Measurements from ENCODE around the gene RTL1. TPM values are rescaled to one million over a fixed set of nuclear protein-coding genes. Genes with fewer than 3 reads are reported as not detected.

Gene RTL1
- total RNA-seq, 1 donor from 2014 or later, result not detected

DNA sequence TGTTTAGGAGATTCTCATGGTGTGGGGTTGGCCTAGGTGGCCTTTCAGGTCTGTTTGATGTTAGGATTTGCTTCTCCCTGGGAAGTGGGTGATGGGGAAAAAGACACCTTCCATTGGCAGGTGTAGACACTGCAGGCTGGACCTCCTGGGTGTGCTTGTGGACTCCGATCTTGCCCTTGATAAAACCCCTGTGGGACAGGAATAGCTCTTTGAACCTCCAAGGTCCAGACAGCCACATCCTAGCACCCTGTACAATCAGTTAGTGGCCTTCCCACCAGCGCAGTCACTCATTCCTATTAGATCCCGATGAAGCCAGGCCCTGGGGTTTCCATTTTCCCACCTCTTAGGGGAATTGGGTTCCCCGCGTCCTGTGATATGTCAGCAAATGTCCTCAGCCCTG is 49.1 kb downstream of the RTL1 start:
- DNase-seq (ENCODE audit: low spot score in 2 of 2) (no peak), FAIRE-seq (no peak)

DNA sequence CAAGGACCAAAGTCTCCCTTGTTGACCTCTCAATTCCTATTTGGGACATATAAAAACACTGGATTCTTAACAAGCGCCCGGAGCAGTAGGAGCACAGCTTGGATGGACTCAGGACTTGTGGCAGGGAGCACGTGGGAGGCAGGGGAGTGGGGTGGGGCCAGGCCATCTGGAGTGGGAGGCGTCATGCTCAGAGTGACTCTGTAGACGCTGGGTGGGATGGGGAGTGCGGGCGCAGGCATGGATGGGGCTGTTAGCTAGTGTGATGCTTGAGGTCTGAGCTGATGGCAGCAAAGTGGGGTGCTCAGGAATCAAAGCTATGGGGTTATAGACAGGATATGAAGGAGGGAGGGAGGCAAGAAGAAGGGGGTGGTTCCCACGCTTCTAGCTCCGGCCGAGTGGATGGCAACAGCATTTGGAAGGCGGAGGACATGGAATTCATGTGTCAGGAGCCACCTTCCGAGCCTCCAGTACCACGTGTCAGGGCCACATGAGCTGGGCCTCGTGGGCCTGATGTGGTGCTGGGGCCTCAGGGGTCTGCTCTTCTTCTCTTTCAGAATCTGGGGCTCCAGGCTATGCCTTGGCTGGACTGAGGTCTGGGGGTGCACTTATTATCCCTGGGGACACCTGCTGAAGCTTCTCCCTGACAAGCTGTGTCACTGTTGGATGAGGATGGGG is 51.4 kb downstream of the RTL1 start:
- DNase-seq (ENCODE audit: low spot score in 2 of 2) (no peak), FAIRE-seq (no peak)

DNA sequence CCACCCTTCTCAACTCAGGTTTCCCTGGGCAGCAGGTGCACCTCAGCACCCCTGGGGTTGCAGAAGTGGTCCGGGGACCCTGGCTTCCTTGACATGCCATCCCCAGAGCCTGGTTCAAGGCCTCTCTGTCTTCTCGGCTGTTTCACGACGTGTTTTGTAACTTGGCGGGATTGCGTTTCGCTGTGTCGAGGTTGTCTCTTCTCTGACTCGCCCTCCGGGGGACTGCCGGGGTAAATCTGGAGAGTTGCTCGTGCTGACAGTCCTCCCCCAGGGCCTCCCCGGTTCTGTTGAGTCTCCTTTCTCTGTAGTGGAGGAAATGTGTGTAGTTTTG is 52.0 kb downstream of the RTL1 start:
- DNase-seq (ENCODE audit: low spot score in 2 of 2) (no peak), FAIRE-seq (no peak)

DNA sequence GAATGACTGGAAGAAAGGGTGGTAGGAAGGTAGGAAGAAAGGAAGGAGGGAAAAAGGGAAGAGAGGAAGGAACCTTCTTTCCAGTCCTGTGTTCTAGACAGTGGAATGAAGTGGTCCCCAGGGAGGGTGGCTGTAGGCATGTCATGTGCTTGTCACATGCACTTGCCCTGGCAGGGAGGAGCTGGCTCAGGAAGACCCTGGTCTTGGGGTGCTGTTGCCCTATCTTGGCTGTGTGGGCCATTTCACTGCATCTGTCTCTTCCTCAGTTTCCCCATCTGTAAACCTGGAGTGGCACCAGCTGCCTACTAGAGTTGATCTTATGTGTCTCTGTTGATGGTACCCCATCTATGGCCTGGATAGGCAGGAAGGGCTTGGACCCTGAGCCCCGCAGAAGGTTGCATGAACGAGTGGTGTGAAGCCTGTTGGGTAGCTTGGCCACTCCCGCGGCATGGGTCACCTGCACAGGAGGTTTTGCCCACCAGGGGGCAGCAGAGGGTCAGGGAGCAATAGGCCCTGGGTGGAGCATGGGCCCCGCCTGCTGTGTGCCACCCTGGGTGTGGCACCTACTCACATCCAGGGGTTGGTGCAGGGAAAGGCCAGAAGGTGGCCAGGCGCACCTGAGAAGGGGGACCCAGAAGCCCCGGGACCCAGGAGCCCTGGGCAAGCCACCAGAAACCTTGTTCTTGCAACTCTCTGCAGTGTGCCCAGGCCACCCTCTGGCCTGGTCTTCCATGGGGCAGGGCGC is 52.5 kb downstream of the RTL1 start:
- DNase-seq (ENCODE audit: low spot score in 2 of 2) (no peak), FAIRE-seq (no peak)

DNA sequence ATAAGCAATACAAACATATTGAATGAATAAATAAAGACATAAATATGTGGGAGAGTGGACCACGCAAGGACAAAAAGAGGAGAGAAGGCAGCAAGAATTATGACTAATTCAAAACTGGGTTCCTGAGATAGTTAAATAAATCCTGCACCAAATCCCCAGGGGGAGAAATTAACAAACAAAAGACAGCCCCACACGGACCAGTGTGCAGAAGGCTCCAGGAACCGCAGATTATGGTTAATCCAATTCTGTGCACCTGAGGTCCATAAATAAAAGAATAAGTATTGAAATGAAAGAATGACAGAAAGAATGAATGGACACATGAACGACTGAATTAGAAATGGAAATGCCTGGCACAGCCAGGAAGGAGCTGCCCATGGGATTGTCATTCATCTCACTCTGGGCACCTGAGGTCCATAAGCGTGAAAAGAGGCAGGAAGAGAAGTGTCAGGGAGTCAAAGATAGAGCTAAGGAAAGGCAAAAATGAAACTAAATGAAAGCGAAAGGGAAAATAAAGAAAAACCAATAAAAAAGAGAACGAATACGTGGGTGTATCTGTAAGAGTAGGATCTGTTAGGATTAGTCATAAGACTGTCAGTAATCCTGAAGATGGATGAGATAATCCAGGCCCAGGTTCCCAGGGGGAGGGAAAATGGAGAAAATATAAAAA is 54.3 kb downstream of the RTL1 start:
- FAIRE-seq (no peak), DNase-seq (ENCODE audit: low spot score in 2 of 2) (no peak)

DNA sequence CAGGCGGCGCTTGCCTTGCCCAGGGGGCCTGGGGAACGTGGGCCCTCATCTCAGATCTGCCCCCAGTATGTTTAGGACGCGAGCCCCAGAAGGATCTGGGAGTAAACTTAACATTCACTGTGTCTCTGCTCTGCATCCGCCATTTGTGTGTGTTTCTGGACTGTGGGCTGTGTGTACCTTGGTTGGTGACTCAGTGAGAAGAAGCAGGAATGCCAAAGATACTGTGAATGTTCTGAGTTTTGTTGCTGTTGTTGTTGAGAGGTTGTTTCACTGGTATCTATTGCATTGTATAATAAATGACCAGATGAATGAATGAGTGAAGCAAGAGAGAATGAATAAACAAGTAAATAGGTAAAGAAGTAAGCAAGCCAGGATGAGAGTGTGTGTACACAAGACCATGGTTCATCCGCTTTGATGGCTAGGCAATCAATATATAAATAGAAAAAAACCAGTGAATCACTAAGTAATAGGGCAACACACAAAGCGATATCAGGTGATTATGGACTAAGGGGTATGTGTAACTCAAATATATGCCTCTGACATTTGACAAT is 57.1 kb downstream of the RTL1 start:
- DNase-seq (ENCODE audit: low spot score in 2 of 2), result no peak
- FAIRE-seq, result no peak

DNA sequence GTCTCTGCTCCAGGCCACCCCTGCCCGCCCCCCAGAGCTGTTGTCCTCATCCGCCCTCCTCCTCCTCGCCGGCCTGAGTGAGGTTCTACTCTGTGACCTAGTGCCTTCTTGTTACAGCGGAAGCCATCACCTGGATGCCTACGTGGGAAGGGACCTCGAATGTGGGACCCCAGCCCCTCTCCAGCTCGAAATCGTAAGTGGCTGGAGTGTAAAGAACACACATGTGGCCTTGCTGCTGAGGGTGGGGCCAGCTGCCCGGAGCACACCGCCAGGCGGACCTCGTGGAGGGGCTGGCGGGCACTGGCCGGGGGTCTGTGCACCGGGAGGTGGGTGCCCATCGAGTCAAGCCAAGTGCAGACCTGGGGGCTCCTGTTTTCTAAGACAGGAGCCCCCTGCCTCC is 58.2 kb downstream of the RTL1 start:
- FAIRE-seq, result no peak

DNA sequence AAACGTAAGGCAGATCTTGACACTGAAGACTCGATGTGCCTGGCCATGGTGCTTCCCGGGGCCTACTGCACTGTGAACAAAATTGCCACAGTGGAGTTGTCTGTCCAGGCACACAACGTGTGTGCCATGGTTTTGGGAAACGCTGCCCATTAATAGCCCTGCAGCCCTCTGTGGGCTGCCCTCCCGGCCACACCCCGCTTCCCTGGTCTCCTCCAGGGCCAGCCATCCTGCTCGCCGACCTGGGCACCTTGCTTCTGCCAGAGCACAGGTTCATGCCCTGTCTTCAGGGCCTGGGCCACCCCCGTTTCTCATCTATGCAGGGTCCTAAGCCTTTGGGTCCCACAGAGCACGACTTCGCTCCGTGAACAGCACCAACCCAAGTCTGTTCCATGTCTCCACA is 58.7 kb downstream of the RTL1 start:
- no peak for DNase-seq (ENCODE audit: low spot score in 2 of 2)
- no peak for FAIRE-seq

More for the DNA sequence above, 58.2 kb downstream of the RTL1 start:
- DNase-seq (ENCODE audit: low spot score in 2 of 2), result no peak

DNA sequence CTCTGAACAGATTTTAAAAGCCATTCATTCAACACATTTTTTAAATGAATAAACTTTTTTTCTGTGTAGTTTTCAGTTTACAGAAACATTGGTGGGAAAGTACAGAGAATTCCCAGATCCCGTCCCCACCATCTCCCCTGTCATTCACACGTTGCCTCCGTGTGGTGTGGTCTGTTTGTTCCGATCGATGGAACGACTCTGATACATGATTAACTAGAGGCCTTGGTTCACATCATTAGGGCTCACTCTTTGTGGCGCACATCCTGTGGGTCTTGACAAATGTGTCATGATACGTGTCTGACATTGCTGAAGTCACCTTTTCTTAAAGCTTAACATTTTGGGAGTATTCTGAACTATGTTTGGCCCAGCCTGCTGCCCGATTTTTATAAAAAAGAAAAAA is 59.1 kb downstream of the RTL1 start:
- DNase-seq (ENCODE audit: low spot score in 2 of 2) (no peak), FAIRE-seq (no peak)

DNA sequence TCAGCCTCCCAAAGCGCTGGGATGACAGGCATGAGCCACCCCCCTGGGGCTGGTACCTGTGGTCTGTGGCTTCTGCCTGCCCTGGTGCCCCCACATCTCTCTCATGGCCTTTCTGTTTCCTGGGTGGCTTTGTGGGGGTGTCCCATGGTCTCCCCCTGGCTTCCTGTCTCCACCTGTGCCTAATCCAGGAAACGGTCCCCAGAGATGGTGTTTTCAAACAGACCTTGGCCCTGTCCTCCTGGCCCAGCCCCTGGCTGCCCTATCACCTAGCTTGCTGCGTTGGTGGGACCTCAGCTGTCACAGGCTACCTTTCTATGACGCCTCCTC is 59.5 kb downstream of the RTL1 start:
- DNase-seq (ENCODE audit: low spot score in 2 of 2) (no peak), FAIRE-seq (no peak)

DNA sequence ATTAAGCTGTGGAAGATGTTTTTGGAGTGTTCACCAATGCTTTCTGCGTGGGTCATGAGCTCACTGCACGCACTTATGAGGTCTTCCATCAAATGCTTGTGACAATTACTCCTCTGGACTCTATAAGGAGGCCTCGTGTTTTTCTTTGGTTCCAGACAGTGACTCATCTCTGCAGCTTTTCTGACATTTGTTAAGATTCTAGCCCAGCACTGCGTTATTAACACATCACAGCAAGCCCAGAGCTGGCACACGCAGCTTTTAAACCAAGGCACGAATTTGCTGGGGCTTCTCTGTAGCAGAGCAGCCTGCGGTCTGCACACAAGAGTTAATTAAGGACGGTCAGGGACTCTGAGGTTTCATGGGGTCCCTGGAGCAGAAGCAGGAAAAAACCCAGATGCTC is 60.7 kb downstream of the RTL1 start:
- no peak for FAIRE-seq

DNA sequence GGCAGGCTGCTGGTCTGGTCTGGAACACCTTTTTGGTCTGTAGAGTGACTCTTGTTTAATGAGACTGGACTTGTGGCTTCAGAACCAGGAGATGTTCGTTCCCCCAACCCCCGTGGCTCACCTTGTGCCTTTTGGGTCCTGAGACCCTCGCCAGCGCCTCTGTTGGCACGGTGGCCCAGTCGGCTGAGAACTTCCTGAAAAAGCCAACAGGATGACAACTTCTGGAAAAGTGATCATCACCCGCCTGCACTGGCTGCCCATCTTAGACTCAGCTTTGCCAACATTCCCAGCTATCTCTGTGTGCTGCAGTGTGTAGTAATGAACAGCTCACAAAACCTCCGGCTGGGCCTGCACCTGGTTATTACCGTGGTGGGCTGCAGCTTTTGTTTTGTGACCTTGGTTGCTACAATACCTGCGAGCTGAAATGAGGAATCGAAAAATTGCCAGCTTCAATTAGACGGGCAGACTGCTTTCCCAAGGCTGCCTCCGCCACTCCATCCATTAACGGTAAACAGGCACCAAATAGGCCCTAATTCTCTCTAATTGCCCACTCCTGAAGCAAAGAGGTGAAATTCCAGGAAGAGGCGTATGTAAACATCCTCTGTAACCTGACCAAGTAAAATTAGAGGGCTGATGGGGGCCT is 61.6 kb downstream of the RTL1 start:
- no peak for FAIRE-seq
- DNase-seq (ENCODE audit: low spot score in 2 of 2), result no peak

More for the DNA sequence above, 60.7 kb downstream of the RTL1 start:
- DNase-seq (ENCODE audit: low spot score in 2 of 2), result peak in 1 of 2 donors; percentile 45

DNA sequence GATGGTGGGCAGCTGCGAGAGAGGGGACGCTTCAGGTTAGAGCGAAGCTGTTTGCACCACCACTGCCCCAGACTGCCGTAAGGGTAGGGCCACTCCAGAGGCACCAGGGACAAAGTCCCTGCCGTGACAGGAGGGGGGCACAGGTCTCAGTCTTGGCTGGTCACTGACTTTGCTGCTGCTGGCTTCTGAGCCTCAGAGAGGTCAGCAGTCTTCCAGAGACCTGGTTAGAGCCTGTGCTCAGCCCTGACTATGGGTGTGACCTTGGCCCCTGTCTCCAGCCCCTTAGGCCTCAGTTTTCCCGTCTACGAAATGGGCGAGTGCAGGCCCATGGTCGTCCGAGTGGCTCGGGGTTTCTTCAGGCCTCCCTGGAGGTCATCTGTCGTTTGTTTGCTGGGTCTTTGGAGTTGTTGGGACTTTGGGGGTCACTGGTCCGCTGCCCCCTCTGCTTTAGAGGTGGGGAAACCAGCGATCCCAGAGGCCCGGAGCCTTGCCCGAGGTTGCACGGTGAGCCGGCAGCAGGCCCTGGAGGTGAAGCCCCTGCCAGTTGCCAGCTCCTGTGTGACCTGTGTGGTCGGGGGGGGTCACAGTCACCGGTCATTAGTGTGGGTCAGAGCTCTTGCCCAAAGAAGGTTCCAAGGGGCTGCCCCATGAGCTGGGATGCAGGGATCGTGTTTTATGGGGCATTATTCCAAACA is 62.3 kb downstream of the RTL1 start:
- FAIRE-seq (no peak), DNase-seq (ENCODE audit: low spot score in 2 of 2) (no peak)

DNA sequence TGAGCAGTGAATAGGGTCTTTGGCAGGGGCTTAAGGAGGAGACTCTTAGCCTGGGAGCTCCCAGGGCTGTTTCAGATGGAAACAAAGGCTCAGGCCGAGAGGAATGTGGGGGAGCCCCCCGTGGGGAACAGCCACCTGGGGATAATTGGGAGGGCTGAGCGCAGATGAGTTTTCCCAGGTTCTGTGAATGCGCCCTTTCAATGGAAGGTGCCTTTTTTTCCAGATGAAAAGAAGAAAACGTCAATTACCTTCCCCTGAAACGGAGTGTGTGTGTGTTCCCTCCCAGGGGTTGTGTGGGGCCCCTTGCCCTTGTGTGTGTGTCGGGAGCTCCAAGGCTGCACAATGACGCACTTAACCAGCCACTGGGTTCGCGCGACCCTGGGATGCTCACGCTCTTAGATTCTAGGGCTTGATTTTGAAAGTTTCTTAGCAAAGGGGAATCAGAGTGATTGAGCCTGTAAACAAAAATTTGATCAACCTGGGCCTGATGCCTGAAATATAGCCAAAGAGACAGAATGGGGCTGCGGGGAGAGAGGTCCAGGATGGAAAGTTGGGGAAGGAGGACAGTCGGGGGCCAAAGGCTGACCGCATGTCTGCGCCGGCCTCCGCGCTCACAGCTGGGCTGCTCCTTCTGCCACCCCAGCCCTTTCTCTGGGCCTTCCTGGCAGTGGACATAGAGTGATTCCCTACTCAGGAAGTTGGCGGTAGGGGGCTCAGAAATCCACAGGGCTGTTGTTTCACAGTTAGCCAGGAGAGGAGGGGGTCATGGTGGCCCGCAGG is 63.0 kb downstream of the RTL1 start:
- FAIRE-seq (no peak), DNase-seq (ENCODE audit: low spot score in 2 of 2) (no peak)

DNA sequence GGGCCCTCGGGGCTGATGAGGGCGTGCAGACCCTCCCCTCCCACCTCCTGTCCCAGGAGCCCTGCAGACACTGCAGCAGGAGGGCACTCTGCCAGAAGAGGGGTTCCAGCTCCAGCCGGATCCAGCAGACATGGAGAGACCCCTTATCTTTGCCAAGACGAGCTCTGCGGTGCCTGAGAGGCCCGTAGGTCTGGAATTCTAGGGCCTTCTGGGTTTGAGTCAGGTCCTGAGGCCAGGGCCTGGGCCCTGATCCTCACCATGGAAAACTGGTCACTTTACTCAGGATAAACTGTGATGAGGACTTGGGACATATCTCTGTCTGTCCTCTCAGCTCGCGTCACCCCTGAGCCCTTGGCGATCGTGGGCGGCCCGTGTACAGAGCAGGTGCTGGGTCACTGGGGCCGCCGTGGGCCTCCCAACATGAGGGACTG is 63.8 kb downstream of the RTL1 start:
- FAIRE-seq (no peak), DNase-seq (ENCODE audit: low spot score in 2 of 2) (no peak)

DNA sequence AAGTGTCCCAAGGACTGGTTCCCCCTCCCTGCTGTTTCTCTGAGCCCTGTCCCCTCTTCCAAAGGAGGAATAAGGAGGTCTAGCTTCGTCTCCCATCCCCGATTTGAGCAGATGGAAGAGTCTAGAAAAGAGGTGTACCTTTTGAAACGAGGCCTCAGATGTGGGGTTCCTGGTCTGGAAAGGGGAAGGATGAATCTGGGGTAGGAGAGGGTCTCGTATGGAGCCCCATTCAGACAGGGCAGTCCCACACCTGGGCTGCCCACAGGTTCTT is 64.3 kb downstream of the RTL1 start:
- DNase-seq (ENCODE audit: low spot score in 2 of 2) (no peak), FAIRE-seq (no peak)

DNA sequence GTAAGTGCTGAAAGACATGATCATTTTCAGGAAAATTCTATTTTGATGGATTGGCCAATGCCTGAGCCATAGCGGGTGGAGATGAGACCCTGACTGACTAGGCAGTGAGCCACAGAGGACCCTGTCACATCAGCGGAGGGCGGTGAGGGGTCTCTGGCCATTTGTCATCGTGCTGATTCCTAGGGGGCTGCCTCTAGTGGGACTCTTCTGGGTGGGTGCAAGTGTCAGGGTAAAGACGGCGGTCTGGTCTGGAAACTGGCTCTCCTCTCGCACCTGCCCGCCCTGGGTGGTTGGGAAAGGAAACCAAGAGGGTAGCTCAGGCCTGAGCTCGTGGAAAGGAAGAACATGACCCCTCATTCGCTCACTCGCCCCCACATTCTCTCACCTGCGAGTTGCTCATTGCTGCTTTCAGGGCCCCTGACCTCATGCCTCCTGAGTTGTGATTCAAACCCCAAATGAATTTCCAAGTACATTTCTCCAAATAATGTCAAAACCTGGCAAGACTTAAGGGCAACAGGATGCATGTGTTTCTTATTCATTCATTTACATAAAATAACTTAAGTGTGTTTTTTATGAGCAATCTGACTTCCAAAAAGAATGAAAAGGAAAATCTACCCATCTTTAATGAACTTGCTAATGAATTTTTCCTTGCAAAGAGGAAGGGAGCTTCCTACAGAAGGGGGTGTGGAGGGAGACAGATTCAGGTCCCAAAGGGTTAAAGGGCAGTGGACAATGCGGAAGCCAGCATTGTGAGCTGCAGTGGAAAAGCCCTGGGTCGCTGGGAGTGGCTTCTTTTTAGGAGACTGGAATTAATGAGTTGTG is 64.8 kb downstream of the RTL1 start:
- DNase-seq (ENCODE audit: low spot score in 2 of 2) (no peak), FAIRE-seq (no peak)

DNA sequence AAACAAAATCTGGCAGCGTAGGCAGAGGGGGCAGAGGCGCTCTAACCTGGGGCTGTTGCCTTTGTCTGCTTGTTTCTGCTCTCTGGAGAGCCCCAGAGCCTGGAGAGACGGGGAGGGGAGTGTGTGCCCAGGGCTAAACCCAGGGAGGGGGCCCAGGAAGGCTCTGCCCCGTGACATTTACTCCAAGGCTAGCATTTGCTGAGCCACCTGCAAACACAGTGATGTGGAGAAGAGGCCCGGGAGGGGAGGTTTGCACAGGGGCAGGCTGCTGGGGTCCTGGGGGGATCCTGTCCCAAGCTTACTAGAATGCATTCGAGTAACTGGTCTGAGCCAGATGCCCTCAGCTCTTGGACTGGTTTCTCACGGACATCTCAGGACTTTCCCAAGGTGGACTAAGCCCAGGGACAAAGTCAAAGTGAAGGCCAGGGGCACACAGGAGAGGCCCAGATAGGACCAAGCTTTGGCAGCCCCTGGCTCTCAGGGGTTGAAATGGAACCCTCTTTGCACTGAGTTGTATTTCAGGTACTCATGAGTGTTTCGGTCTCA is 65.6 kb downstream of the RTL1 start:
- no peak for DNase-seq (ENCODE audit: low spot score in 2 of 2)
- FAIRE-seq, result no peak
